DMS153 (cell line): ENCODE measurements around the gene PHF20.
A peak's percentile ranks its signal among the peaks of the same experiment; 100 is the strongest.
"Not testable (repeated sequence)": the region's sequence is repeated elsewhere in the genome, so short reads cannot be mapped to it uniquely, and the experiment has no call there.

Experiments used
- DNase-seq: peaks from one replicate; lab custom pipeline; 2025; lab: John Stamatoyannopoulos, UW

PHF20 gene

DNA sequence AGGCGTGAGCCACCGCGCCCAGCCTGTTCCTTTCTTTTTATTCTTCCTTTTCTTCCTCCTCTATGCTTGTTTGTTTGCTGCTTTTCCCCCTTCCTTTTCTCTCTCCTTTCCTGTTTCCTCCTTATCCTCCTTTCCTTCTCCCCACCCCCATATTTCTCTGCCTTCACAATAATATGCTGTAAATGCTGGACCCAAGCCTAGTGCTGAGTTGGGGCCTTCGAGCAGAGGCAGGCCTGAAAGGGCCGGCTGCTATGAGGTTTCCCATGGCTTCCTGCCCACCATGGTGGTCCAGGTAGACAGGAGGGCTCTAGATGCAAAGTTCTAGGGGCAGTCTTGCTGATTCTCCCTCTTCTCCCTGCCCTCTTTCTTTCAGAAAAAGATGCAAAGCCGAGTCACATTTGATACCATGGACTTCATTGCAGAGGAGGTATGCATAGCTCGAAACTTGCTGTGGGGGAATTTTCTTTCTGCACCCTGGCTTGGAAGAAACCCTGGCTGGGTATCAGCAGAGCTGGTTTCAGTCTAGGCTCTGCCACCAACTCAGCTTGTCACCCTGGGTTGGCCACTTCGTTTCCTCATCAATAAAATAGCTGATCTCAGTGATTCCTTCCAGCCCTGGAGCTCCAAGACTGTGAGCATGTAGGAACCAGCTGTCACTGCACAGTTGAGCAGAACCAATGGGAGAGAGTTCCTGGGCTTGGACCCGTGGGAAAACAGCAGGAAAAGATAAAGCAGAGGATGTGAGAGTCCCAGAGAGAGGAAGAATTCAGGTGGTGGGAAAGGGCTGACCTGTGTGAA is 204.0 kb downstream of the PHF20 start:
- no peak for DNase-seq

DNA sequence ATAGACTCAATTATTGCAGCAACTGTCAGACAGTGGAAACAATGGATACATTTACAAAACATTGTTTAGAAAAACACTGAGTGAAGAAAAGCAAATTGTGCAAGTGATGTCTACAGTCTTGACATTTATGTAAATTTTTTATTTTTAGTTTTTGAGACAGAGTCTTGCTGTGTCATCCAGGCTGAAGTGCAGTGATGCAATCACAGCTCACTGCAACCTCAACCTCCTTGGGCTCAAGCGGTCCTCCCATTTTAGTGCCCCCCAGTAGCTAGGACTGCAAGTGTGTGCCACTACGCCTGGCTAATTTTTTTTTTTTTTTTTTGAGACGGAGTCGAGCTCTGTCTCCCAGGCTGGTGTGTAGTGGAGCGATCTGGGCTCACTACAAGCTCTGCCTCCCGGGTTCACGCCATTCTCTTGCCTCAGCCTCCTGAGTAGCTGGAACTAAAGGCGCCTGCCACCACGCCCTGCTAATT is 206.3 kb downstream of the PHF20 start:
- no peak for DNase-seq

DNA sequence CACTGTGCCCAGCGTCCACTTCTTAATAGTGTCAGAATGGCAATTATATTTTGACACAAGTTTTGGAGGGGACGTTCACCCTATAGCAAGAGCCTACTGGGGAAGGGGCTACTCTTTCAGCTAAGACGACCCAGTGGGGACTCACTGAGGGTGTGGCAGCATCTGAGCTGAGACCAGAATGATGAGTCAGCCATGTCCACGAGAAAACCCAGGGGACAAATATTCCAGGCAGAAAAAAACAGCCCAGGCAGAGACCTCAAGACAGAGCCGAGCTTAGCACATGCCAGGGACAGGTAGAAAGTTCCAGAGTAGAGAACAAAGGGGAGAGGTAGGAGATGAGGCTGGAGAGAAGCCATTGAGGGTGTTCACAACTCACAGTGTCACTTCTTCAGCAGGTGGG is 207.7 kb downstream of the PHF20 start:
- DNase-seq, result no peak

DNA sequence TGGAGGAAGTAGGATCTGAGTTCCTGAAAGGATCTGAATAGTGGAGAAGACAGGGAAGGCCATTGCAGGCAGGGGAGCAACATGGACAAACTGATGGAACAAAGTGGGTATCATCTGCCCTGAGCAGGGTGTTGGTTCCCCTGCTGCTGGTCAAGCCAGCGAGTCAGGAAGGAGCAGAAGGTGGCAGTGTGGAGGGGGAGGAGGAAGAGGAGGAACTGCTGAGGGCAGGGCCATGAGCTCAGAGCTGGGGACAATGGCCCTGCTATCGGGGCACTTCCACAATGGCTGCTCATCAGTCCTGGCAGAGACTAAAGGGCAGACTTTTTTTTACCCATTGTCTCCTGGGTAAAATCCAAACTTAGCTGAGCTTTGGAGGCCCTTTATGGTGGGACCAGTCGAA is 210.2 kb downstream of the PHF20 start:
- no peak for DNase-seq

DNA sequence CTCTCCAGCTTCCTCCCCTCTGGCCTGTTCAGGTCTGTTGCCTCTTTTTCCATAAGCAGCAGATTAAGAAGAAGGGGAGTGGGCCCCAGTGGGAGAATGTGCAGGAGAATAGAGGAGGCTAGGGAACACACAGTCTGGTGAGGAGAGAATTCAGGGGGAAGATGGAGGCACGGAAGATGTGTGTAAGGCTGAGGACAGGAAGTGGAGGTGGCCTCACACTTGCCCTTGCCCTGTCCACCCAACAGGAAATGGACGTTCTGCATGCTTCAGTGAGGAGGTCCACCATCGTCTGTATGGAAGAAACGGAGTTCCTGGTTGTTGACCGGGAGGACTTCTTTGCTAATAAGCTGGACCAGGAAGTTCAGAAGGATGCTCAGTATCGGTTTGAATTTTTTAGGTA is 212.6 kb downstream of the PHF20 start:
- DNase-seq, result no peak

DNA sequence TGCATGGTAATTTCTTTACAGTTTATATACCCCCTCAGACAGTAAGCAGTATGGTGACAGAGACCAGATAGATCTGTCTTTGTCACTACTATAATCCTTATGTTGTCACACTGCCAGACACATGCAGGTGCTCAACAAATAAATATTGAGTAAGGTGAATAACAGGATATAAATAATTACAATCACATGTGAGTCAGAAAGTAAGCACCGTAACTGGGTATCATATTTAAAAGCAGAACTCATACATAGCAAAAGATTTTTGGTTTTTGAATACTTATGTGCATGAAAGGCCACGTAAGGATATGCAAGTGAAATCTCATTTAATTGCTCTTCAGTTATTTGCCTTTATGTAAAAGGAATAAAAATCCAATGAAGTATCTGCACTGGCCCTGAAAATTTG is 214.0 kb downstream of the PHF20 start:
- no peak for DNase-seq

DNA sequence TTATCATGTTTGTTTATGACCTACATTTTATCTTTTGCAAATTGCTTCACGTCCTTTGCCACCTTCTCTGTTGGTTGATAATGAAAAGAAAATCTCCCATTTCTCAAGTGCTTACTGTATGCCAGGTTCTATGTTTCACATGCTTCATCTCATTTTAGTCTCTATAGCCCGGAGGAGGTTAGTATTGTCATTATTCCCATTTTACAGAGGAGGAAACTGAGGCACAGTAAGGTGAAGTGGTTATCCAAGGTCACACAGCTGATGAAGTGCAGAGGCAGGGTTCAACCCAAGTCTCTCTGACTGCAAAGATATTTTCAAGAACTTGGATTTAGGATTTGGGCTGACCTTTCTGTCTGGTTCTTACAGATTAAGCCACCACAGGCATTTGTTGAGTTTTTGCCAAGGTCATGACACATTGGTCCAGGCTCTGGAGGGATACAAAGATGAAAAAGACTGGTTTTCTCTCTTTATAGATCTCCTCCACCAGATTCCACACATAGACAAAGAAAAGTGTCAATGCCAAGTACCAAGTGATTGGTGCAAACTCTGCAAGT is 217.2 kb downstream of the PHF20 start:
- DNase-seq, result no peak

DNA sequence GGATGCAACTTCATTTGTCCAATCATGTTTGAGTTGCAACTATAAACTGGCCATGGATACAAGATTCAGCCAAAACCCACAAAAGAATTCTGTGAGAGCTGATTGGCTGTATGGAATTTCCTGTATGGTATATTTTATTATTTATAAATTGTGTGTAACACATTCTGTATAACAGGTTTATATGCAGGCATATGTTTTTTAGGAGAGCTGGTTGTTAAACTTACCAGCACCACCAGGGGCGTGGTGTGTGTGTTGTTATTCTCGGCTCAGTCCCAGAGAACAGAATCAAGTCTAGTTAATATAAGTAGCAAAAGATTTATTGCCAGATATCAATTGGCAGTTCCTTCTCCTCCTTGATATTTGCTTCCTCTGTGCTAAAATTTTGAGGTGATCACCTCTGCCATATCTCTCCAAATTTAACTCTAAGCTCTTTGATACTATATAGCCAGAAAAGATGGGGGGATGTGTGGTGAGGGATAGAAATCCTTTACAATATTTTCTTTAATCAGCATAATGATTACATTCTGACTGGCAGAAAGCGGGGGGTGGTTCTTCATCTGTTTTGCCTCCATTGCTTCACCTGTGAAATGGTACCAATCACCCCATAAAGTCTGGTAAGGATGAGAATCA is 219.4 kb downstream of the PHF20 start:
- DNase-seq, result no peak

DNA sequence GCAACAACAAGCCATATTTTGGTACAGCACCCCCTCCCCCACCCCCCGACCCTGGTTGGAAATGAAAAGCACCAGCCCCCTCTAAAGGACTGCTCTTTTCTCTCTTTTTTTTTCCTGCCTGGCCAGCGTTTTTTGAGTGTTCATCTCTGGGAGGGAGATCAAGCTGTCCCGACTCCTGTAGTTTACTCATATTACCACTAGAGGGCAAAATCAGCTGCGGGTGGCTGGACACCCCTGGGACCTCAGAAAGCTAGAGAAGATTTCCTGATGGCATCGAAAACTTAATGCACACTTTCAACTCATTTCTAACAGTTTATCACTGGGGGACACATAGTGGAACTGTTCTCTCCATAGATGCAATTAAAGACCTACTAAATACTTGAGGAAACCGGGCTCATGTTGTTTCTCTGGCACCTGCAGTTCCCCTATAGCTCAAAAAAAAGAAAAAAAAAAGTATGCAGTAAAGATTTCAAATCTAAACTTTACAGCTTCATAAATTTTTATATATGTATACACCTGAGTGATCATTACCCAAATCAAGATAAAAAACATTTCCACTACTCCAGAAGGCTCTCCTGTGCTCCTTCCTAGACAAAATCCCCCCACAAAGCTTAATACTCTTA is 221.0 kb downstream of the PHF20 start:
- no peak for DNase-seq

DNA sequence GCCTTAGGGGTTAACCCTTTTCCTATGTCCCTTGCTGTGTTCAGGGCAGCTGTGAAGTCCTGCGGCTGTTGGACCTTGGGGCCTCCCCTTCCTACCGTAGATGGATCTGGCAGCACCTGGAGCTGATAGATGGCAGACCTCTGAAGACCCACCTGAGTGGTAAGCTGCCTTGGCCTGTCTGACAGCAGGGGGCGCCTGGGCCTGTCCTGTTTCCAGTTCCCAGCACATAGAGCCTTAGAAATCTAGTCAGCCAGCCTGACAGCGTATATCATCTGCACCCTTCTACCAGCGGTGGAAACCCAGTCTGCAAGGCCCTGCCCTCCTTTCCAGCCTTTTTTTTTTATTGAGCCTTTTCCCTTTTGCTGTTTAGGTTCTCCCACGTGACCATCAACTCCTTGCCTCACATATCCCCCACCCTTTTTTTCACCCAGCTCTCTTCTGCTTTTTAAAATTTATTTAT is 223.2 kb downstream of the PHF20 start:
- peak; percentile 75 for DNase-seq

DNA sequence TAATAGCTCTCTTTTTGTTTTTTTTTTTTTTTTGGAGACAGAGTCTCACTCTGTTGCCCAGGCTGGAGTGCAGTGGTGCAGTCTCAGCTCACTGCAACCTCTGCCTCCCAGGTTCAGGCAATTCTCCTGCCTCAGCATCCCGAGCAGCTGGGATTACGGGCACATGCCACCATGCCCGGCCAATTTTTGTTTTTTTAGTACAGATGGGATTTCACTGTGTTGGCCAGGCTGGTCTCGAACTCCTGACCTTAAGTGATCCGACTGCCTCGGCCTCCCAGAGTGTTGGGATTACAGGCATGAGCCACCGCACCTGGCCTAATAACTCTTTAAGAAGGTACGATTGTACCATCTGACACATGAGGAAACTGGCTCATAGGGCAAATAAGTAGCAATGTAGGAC is 224.7 kb downstream of the PHF20 start:
- DNase-seq, result not testable (repeated sequence)
